IMR-90 (cell line): ENCODE results near the gene LARP4B. TPM values are rescaled to one million over a fixed set of nuclear protein-coding genes. Genes with fewer than 3 reads are reported as not detected.
A peak's percentile ranks its signal among the peaks of the same experiment; 100 is the strongest.

Experiments
- ATAC-seq: fragments of 200-7000 bp; cut with Tn5 transposase; 2 replicates; pipeline ENCODE4 v1.9.1; 2020; ENCODE audit warnings: low read depth, mild to moderate bottlenecking, moderate library complexity
- BruUV-seq: library from RNA; stranded (reverse); fragments of 400-500 nt; replicated peaks from 2 replicates; lab custom pipeline; 2021; lab: Mats Ljungman, UMichigan
- CTCF ChIA-PET: fragments of 300-600 bp; formaldehyde crosslinking; extraction: SDS; loops from one replicate; lab custom pipeline; 2021; ENCODE audit warnings: antibody characterized with exemption; lab: Yijun Ruan, JAX
- POLR2A ChIA-PET: fragments of 300-600 bp; sonication (Branson Sonifier 250); formaldehyde crosslinking; loops from one replicate; lab custom pipeline; 2022; ENCODE audit warnings: antibody characterized with exemption; ENCODE audit not compliant: unreplicated experiment; lab: Charles Lee
- DNase-seq: peaks from one replicate; pipeline ENCODE4 v3.0.0; 2013
- H2AFZ ChIP-seq: replicated peaks from 2 replicates; pipeline ENCODE3; 2013; ENCODE audit warnings: low read length, mild to moderate bottlenecking; ENCODE audit not compliant: poor library complexity
- H2AK5ac ChIP-seq: 2 replicates; pipeline ENCODE4 v1.6.1; 2013; ENCODE audit warnings: low read depth, low read length, inconsistent platforms
- H2AK9ac ChIP-seq: replicated peaks from 2 replicates; pipeline ENCODE3; 2013; ENCODE audit warnings: mild to moderate bottlenecking, low read depth, low read length, moderate library complexity; ENCODE audit not compliant: poor library complexity
- H2BK120ac ChIP-seq: 2 replicates; pipeline ENCODE4 v1.6.1; 2013; ENCODE audit warnings: low read depth, low read length, inconsistent platforms
- H2BK15ac ChIP-seq: 3 replicates; pipeline ENCODE4 v1.6.1; 2013; ENCODE audit warnings: low read depth, low read length, inconsistent platforms
- H2BK20ac ChIP-seq: 2 replicates; pipeline ENCODE4 v1.6.1; 2013; ENCODE audit warnings: low read depth, mild to moderate bottlenecking, inconsistent platforms, low read length, moderate library complexity
- H2BK5ac ChIP-seq: 2 replicates; pipeline ENCODE4 v1.6.1; 2013; ENCODE audit warnings: mild to moderate bottlenecking, low read depth, low read length, inconsistent platforms; ENCODE audit not compliant: poor library complexity, severe bottlenecking
- H3K14ac ChIP-seq: replicated peaks from 2 replicates; pipeline ENCODE4 v1.6.1; 2013; ENCODE audit warnings: low read depth, low read length, inconsistent platforms
- H3K18ac ChIP-seq: 2 replicates; pipeline ENCODE4 v1.6.1; 2013; ENCODE audit warnings: low read depth, low read length, control low read depth
- H3K23ac ChIP-seq: 2 replicates; pipeline ENCODE4 v1.6.1; 2013; ENCODE audit warnings: low read depth, low read length, inconsistent platforms
- H3K27ac ChIP-seq: 2 replicates; pipeline ENCODE4 v1.5.1; 2013; ENCODE audit warnings: mild to moderate bottlenecking, control low read depth, low read length; ENCODE audit not compliant: insufficient read depth
- H3K27me3 ChIP-seq: 2 replicates; pipeline ENCODE4 v1.6.1; 2013; ENCODE audit warnings: low read length; ENCODE audit not compliant: control insufficient read depth, insufficient read depth
- H3K36me3 ChIP-seq: 2 replicates; pipeline ENCODE4 v1.6.1; 2013; ENCODE audit warnings: low read length, mixed read lengths; ENCODE audit not compliant: control insufficient read depth, insufficient read depth
- H3K4ac ChIP-seq: 2 replicates; pipeline ENCODE4 v1.6.1; 2013; ENCODE audit warnings: low read depth, low read length, inconsistent platforms
- H3K4me1 ChIP-seq: 2 replicates; pipeline ENCODE4 v1.6.1; 2013; ENCODE audit warnings: low read length, mixed read lengths; ENCODE audit not compliant: control insufficient read depth, insufficient read depth
- H3K4me2 ChIP-seq: 2 replicates; pipeline ENCODE4 v1.6.1; 2013; ENCODE audit warnings: low read depth, mild to moderate bottlenecking, control low read depth, low read length, moderate library complexity
- H3K4me3 ChIP-seq: 2 replicates; pipeline ENCODE4 v1.5.1; 2013; ENCODE audit warnings: low read depth, mild to moderate bottlenecking, control low read depth, low read length, moderate library complexity; ENCODE audit not compliant: insufficient read depth
- H3K56ac ChIP-seq: 2 replicates; pipeline ENCODE4 v1.6.1; 2013; ENCODE audit warnings: low read length, inconsistent platforms; ENCODE audit not compliant: insufficient read depth; ENCODE audit errors: extremely low read depth
- H3K79me1 ChIP-seq, 2 experiments: 2 replicates each; pipeline ENCODE4 v1.6.1; 2013; ENCODE audit warnings: low read length in 2 of 2, inconsistent platforms in 1 of 2, low read depth in 1 of 2
- H3K9ac ChIP-seq: 2 replicates; pipeline ENCODE4 v1.6.1; 2013; ENCODE audit warnings: low read depth, low read length, control low read depth
- H3K9me1 ChIP-seq: 2 replicates; pipeline ENCODE4 v1.6.1; 2013; ENCODE audit warnings: low read length, inconsistent platforms; ENCODE audit not compliant: insufficient read depth
- H3K9me3 ChIP-seq: 2 replicates; pipeline ENCODE4 v1.6.1; 2013; ENCODE audit warnings: low read length; ENCODE audit not compliant: control insufficient read depth, insufficient read depth
- H4K20me1 ChIP-seq: 2 replicates; pipeline ENCODE4 v1.6.1; 2013; ENCODE audit warnings: low read length, inconsistent platforms; ENCODE audit not compliant: insufficient read depth
- H4K5ac ChIP-seq: 2 replicates; pipeline ENCODE4 v1.6.1; 2013; ENCODE audit warnings: mild to moderate bottlenecking, low read depth, low read length, control low read depth
- H4K8ac ChIP-seq, 2 experiments: 2 replicates each; pipeline ENCODE4 v1.6.1; 2013; ENCODE audit warnings: low read depth in 2 of 2, low read length in 2 of 2, control low read depth in 1 of 2, inconsistent platforms in 1 of 2
- H4K91ac ChIP-seq: 2 replicates; pipeline ENCODE4 v1.6.1; 2013; ENCODE audit warnings: low read depth, low read length, inconsistent platforms; ENCODE audit not compliant: insufficient read depth
- CEBPB ChIP-seq: IDR thresholded peaks from 2 replicates; pipeline ENCODE4 v1.6.1; 2012; ENCODE audit warnings: low read depth, low read length, improper control_type of control experiment
- NFE2L2 ChIP-seq: fragments of 150-350 bp; IDR thresholded peaks from 2 replicates; pipeline ENCODE4 v1.6.1; 2016; ENCODE audit warnings: low read depth, mild to moderate bottlenecking, low read length
- WGBS, 2 experiments: methylation state at CpG; one replicate each; pipeline versions ENCODE4 v1.1.5 to v1.1.7; 2013; ENCODE audit warnings: missing lambda C conversion rate in 2 of 2; ENCODE audit not compliant: insufficient read length in 1 of 2; ENCODE audit errors: extremely low coverage in 2 of 2; 5-methylcytosine and 5-hydroxymethylcytosine counted together
- dilution Hi-C: fragments of 300-500 bp; cut with HindIII; formaldehyde crosslinking; loops from one replicate; pipeline ENCODE4 v1.14.3; 2018; ENCODE audit warnings: low sequenced_read_pairs; ENCODE audit not compliant: unreplicated experiment
- in situ Hi-C: fragments of 300-500 bp; cut with MboI; formaldehyde crosslinking; loops from 3 replicates; pipeline ENCODE4 v1.14.3; 2019; ENCODE audit warnings: low sequenced_read_pairs, inconsistent platforms, mixed read lengths
- intact Hi-C: fragments of 100-400 bp; cut with micrococcal nuclease; formaldehyde crosslinking; loops from 2 replicates; pipeline ENCODE4 v1.10.0; 2022
- polyA plus RNA-seq, 3 experiments: library from polyadenylated mRNA; depleted of rRNA; stranded (reverse); fragments of >200 nt; gene quantifications; 2 replicates each; pipeline ENCODE4 v1.2.3, GENCODE V29; 2012; ENCODE audit warnings: low replicate concordance in 1 of 3
- total RNA-seq: library from RNA; depleted of rRNA; stranded (reverse); fragments of >200 nt; gene quantifications from 2 replicates; pipeline ENCODE4 v1.2.3, GENCODE V29; 2012

Gene LARP4B
- total and polyA plus RNA-seq, 2 of the 4 experiments (the other 2 are of a cell fraction): 24.3 to 25.5 TPM

GRCh38 chr10:976316-976715 is 44.8 kb upstream of the LARP4B start:
- Histone ChIP-seq H3K9ac (no peak overlapping the region), H4K8ac (no peak overlapping the region), H3K23ac (no peak overlapping the region), H4K5ac (no peak overlapping the region), H2BK15ac (no peak overlapping the region), H3K14ac (no peak overlapping the region), H2AK9ac (no peak overlapping the region), H2AK5ac (no peak overlapping the region), H3K4me2 (no peak overlapping the region), H4K20me1 (no peaks in the 10 kb centered on the region), H2BK5ac (no peak overlapping the region), H3K79me1 (no peaks in the 10 kb centered on the region; a peak in 1 of 4 replicates), H2BK20ac (no peak overlapping the region), H3K56ac (no peak overlapping the region), H3K4me1 (peaks cover 3% of the 10 kb centered on the region), H3K9me3 (peaks cover 23% of the 10 kb centered on the region), H3K4ac (no peak overlapping the region), H2AFZ (no peak overlapping the region), H3K18ac (no peak overlapping the region), H4K91ac (no peak overlapping the region), H3K27ac (no peak overlapping the region), H3K9me1 (no peaks in the 10 kb centered on the region), H3K27me3 (no peaks in the 10 kb centered on the region), H3K4me3 (no peak overlapping the region), H3K36me3 (peaks cover 2% of the 10 kb centered on the region), H2BK120ac (no peak overlapping the region)
- no TSS peak for BruUV-seq
- WGBS, 2 experiments: 96% methylated on average over 12 of the region's 22 CpGs; no CpG with 5 or more reads in 1 of the 2 experiments
- ChIA-PET POLR2A (no interaction called here), CTCF (no interaction called here)
- intact Hi-C loops (no loop called here), in situ Hi-C loops (no loop called here), dilution Hi-C loops (no loop called here)
- TF ChIP-seq CEBPB (peak; percentile 65), NFE2L2 (no peak)
- no peak for DNase-seq
- ATAC-seq: no peak
